Astrocyte (in vitro differentiated cells and primary cell): Measurements from ENCODE around the gene KCNJ1. TPM values are rescaled to one million over a fixed set of nuclear protein-coding genes. Genes with fewer than 3 reads are reported as not detected.

Source experiments
- DNase-seq: peaks from one replicate; pipeline ENCODE4 v3.0.0-alpha.2; 2010; ENCODE audit warnings: low read depth
- FAIRE-seq: peaks from 2 replicates; lab custom pipeline; 2011; peaks lifted over from hg19 to GRCh38; lab: Jason Lieb, UNC
- H2AFZ ChIP-seq: 2 replicates; pipeline ENCODE4 v1.6.0; 2012; ENCODE audit warnings: low read depth, low read length, inconsistent platforms
- H3K27ac ChIP-seq: 2 replicates; pipeline ENCODE4 v1.5.1; 2011; ENCODE audit warnings: low read depth, low read length, inconsistent platforms
- H3K27me3 ChIP-seq: 2 replicates; pipeline ENCODE4 v1.6.0; 2011; ENCODE audit warnings: low read length, inconsistent platforms; ENCODE audit not compliant: insufficient read depth
- H3K36me3 ChIP-seq: 2 replicates; pipeline ENCODE4 v1.5.1; 2011; ENCODE audit warnings: low read length, inconsistent platforms; ENCODE audit not compliant: insufficient read depth
- H3K4me1 ChIP-seq: 2 replicates; pipeline ENCODE4 v1.5.1; 2011; ENCODE audit warnings: low read length, inconsistent platforms; ENCODE audit not compliant: insufficient read depth
- H3K4me2 ChIP-seq: 2 replicates; pipeline ENCODE4 v1.6.0; 2012; ENCODE audit warnings: low read length, inconsistent platforms
- H3K4me3 ChIP-seq: 2 replicates; pipeline ENCODE4 v1.5.1; 2011; ENCODE audit warnings: low read depth, mild to moderate bottlenecking, low read length, inconsistent platforms; ENCODE audit not compliant: insufficient read depth
- H3K79me2 ChIP-seq: 2 replicates; pipeline ENCODE4 v1.6.0; 2012; ENCODE audit warnings: mild to moderate bottlenecking, low read length, inconsistent platforms; ENCODE audit not compliant: insufficient read depth
- H3K9ac ChIP-seq: 2 replicates; pipeline ENCODE4 v1.6.0; 2012; ENCODE audit warnings: mild to moderate bottlenecking, low read length, inconsistent platforms
- H3K9me3 ChIP-seq: 2 replicates; pipeline ENCODE4 v1.5.1; 2012; ENCODE audit warnings: low read depth, mild to moderate bottlenecking, low read length, inconsistent platforms; ENCODE audit not compliant: insufficient read depth
- H4K20me1 ChIP-seq: 2 replicates; pipeline ENCODE4 v1.6.0; 2012; ENCODE audit warnings: low read length, inconsistent platforms; ENCODE audit not compliant: insufficient read depth
- H3K27ac Mint-ChIP-seq: one replicate; pipeline ENCODE4 v1.8.0; 2021; ENCODE audit warnings: mild to moderate bottlenecking, mixed read lengths; ENCODE audit not compliant: unreplicated experiment
- H3K27me3 Mint-ChIP-seq: one replicate; pipeline ENCODE4 v1.8.0; 2021; ENCODE audit warnings: low read depth, mixed read lengths; ENCODE audit not compliant: unreplicated experiment
- H3K36me3 Mint-ChIP-seq: one replicate; pipeline ENCODE4 v1.8.0; 2021; ENCODE audit warnings: low read depth, mixed read lengths; ENCODE audit not compliant: unreplicated experiment
- H3K4me1 Mint-ChIP-seq: one replicate; pipeline ENCODE4 v1.8.0; 2021; ENCODE audit warnings: low read depth, mixed read lengths; ENCODE audit not compliant: unreplicated experiment
- H3K4me3 Mint-ChIP-seq: one replicate; pipeline ENCODE4 v1.8.0; 2021; ENCODE audit warnings: mild to moderate bottlenecking, moderate library complexity, mixed read lengths; ENCODE audit not compliant: unreplicated experiment
- H3K9me3 Mint-ChIP-seq: one replicate; pipeline ENCODE4 v1.8.0; 2021; ENCODE audit warnings: mild to moderate bottlenecking, mixed read lengths; ENCODE audit not compliant: unreplicated experiment
- EZH2 ChIP-seq: IDR thresholded peaks from 2 replicates; pipeline ENCODE4 v1.6.1; 2012; ENCODE audit warnings: mild to moderate bottlenecking, low read length, inconsistent platforms; ENCODE audit not compliant: insufficient read depth
- total RNA-seq: library from RNA; stranded (reverse); gene quantifications from 2 replicates; pipeline ENCODE4 v1.2.1, GENCODE V29; 2021
- TF ChIP-seq, protein P1 (sequence below): IDR thresholded peaks from 2 replicates; pipeline ENCODE4 v1.5.1; 2011; ENCODE audit warnings: low read depth, mild to moderate bottlenecking, inconsistent platforms, low read length, moderate library complexity; ENCODE audit not compliant: insufficient read depth

The KCNJ1 gene
- total RNA-seq, 1 donor from 2014 or later = not detected

DNA sequence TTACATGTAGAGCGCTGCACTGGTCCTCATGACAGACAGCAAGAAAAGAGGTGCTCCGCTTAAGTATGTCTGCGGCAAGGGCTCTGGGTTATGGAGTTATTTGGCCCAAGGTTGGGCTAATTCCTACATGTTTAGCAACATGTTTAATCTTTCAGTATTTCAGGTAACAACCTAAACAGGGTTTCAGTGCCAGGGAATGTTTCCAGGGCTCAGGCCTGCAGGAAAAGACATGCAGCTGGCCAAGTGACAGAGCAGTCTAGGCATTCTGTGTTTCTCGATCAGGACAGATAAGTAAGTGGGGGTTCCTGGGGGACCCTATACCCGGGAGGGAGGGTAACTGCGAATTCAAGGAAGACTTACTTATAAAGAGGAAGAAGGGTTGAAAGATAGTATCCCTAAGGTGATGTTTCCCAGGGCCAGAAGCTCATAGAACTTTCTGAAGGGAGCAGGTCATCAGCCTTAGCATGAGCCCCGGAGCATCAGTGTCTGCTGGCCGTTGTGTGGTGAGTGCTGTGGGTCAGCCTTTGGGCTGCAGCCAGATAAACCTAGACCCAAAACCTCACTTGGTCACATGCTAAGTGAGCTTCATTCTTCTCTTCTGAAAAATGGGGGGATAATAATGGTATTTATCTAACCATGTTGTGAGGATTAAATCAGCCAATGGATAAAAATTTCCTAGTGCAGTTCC lies 42.5 kb upstream of the KCNJ1 start:
- H3K9me3 ChIP-seq = no peaks in the 10 kb centered on the region
- no peaks in the 10 kb centered on the region for H3K36me3 ChIP-seq
- H3K36me3 Mint-ChIP-seq = peaks cover 2% of the 10 kb centered on the region
- no peak overlapping the region for H3K4me3 ChIP-seq
- no peaks in the 10 kb centered on the region for H4K20me1 ChIP-seq
- DNase-seq (no peak), FAIRE-seq (no peak)
- peaks cover 3% of the 10 kb centered on the region for H3K9me3 Mint-ChIP-seq
- H3K27me3 Mint-ChIP-seq = peaks cover 11% of the 10 kb centered on the region
- H3K9ac ChIP-seq = no peak overlapping the region
- TF ChIP-seq, protein P1, sequence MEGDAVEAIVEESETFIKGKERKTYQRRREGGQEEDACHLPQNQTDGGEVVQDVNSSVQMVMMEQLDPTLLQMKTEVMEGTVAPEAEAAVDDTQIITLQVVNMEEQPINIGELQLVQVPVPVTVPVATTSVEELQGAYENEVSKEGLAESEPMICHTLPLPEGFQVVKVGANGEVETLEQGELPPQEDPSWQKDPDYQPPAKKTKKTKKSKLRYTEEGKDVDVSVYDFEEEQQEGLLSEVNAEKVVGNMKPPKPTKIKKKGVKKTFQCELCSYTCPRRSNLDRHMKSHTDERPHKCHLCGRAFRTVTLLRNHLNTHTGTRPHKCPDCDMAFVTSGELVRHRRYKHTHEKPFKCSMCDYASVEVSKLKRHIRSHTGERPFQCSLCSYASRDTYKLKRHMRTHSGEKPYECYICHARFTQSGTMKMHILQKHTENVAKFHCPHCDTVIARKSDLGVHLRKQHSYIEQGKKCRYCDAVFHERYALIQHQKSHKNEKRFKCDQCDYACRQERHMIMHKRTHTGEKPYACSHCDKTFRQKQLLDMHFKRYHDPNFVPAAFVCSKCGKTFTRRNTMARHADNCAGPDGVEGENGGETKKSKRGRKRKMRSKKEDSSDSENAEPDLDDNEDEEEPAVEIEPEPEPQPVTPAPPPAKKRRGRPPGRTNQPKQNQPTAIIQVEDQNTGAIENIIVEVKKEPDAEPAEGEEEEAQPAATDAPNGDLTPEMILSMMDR = no peak
- no peak for TF ChIP-seq EZH2
- H3K4me1 Mint-ChIP-seq = peaks cover 26% of the 10 kb centered on the region
- no peak overlapping the region for H3K27ac Mint-ChIP-seq
- H3K79me2 ChIP-seq = no peaks in the 10 kb centered on the region
- no peak overlapping the region for H3K4me2 ChIP-seq
- H3K27me3 ChIP-seq = peaks cover 3% of the 10 kb centered on the region
- H2AFZ ChIP-seq = no peak overlapping the region
- no peak overlapping the region for H3K4me3 Mint-ChIP-seq
- H3K4me1 ChIP-seq = peaks cover 13% of the 10 kb centered on the region
- no peak overlapping the region for H3K27ac ChIP-seq

DNA sequence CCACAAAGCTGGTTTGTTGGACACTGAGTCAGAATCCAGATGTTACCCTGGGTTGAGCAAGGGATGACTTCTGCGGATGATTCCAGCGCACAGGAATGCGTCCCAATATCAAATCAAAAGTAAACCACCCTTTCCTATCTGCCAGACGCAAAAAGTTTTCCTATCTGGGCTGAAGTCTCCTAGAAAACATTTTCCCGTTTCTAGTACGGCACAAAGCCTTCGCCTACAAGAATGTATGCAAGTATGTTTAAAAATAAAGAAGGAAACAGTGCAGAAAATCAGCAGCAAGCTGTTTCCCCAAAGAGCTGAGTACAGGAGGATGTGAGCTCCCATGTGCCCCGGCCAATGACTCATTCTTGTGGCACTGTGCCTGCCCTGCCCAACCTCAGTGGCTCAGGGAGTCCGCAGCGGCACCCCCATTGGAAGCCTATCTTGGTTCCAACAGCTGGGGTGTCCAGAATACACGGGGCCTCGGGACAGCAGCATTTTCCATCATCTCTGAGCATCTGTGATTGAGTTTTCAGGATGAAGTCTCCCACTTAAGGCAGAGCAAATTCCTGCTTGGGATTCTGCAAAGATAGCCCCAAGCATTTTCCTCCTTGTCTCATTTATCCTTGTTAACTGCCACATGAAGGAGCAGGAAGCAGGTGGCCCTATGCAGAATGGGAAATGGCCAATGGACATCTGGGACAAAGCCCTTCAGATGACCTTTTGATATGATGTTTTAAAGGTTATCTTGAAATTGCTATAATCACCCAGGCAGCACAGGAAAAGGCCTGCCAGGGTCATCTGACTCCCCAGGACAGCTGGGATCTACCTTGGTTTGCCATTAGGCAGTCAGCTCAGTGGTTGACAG lies 41.5 kb upstream of the KCNJ1 start:
- H4K20me1 ChIP-seq = no peaks in the 10 kb centered on the region
- FAIRE-seq (peak; percentile 50), DNase-seq (peak; percentile 70)
- TF ChIP-seq, protein P1 = no peak
- TF ChIP-seq EZH2 = no peak
- Mint-ChIP-seq H3K27ac (peak overlapping the region; percentile 69), H3K4me3 (no peak overlapping the region), H3K27me3 (peaks cover 6% of the 10 kb centered on the region), H3K36me3 (peaks cover 2% of the 10 kb centered on the region), H3K4me1 (peaks cover 36% of the 10 kb centered on the region), H3K9me3 (peaks cover 3% of the 10 kb centered on the region)
- H3K4me3 ChIP-seq = peak overlapping the region; percentile 27
- H3K27me3 ChIP-seq = no peaks in the 10 kb centered on the region
- no peak overlapping the region for H3K9ac ChIP-seq
- no peaks in the 10 kb centered on the region for H3K79me2 ChIP-seq
- H3K4me2 ChIP-seq = peak overlapping the region; percentile 78
- peaks cover 22% of the 10 kb centered on the region for H3K4me1 ChIP-seq
- no peaks in the 10 kb centered on the region for H3K36me3 ChIP-seq
- H3K9me3 ChIP-seq = no peaks in the 10 kb centered on the region
- peak overlapping the region; percentile 30 for H3K27ac ChIP-seq
- no peak overlapping the region for H2AFZ ChIP-seq
